Erythroblast (primary cell): ENCODE results near the gene MNS1.

Experiments
- GATA1 ChIP-seq: IDR thresholded peaks from 2 replicates; pipeline ENCODE4 v1.6.1; 2011; ENCODE audit warnings: low read depth, mild to moderate bottlenecking, control low read depth, low read length, moderate library complexity
- POLR2A ChIP-seq: IDR thresholded peaks from 2 replicates; pipeline ENCODE4 v1.6.1; 2011; ENCODE audit warnings: mild to moderate bottlenecking, low read length

- no peak for TF ChIP-seq POLR2A
- no peak for TF ChIP-seq GATA1
Observed at GRCh38 chr15:56495533-56495932, 30.6 kb upstream of the MNS1 start.
